HG03354 (cell line): Measurements from ENCODE around the gene TRAF3.
"Not testable (repeated sequence)": the region's sequence is repeated elsewhere in the genome, so short reads cannot be mapped to it uniquely, and the experiment has no call there.

ENCODE experiments used
- ATAC-seq: cut with Tn5 transposase; IDR thresholded peaks from one replicate; pipeline ENCODE4 v1.9.1; 2021; ENCODE audit warnings: mild to moderate bottlenecking; ENCODE audit not compliant: unreplicated experiment, poor library complexity, severe bottlenecking

TRAF3 gene

GRCh38 chr14:102802834-102803523, 25.7 kb downstream of the TRAF3 start:
- ATAC-seq, result no peak

GRCh38 chr14:102804858-102805257, 27.6 kb downstream of the TRAF3 start:
- ATAC-seq, result no peak

GRCh38 chr14:102805371-102805891, 28.2 kb downstream of the TRAF3 start:
- ATAC-seq, result peak; percentile 54

GRCh38 chr14:102805941-102806340, 28.7 kb downstream of the TRAF3 start:
- ATAC-seq, result no peak

GRCh38 chr14:102806447-102806846, 29.2 kb downstream of the TRAF3 start:
- ATAC-seq, result no peak

- ATAC-seq, result no peak
These were observed 29.8 kb downstream of the TRAF3 start for GRCh38 chr14:102807013-102807406.

- ATAC-seq, result no peak
These were observed 32.6 kb downstream of the TRAF3 start for GRCh38 chr14:102809870-102810269.

- ATAC-seq, result no peak
These were observed 33.3 kb downstream of the TRAF3 start for GRCh38 chr14:102810523-102810922.

- no peak for ATAC-seq
These were observed 34.2 kb downstream of the TRAF3 start for GRCh38 chr14:102811254-102811963.

- no peak for ATAC-seq
These were observed 34.7 kb downstream of the TRAF3 start for GRCh38 chr14:102811971-102812370.

- ATAC-seq, result no peak
These were observed 36.4 kb downstream of the TRAF3 start for GRCh38 chr14:102813691-102814090.

- no peak for ATAC-seq
These were observed 40.1 kb downstream of the TRAF3 start for GRCh38 chr14:102817318-102817717.

GRCh38 chr14:102817942-102818940, 41.0 kb downstream of the TRAF3 start:
- no peak for ATAC-seq

- peak; percentile 80 for ATAC-seq
These were observed 42.0 kb downstream of the TRAF3 start for GRCh38 chr14:102819176-102819628.

GRCh38 chr14:102819747-102820330, 42.6 kb downstream of the TRAF3 start:
- ATAC-seq, result peak; percentile 22

- ATAC-seq, result no peak
These were observed 44.0 kb downstream of the TRAF3 start for GRCh38 chr14:102821252-102821651.

GRCh38 chr14:102822311-102822863, 45.1 kb downstream of the TRAF3 start:
- ATAC-seq, result no peak

- not testable (repeated sequence) for ATAC-seq
These were observed 45.6 kb downstream of the TRAF3 start for GRCh38 chr14:102822887-102823286.

- no peak for ATAC-seq
These were observed 46.3 kb downstream of the TRAF3 start for GRCh38 chr14:102823546-102823945.
